ENCODE measurements around the gene DGKZ.
A peak's percentile ranks its signal among the peaks of the same experiment; 100 is the strongest.
"Not testable (repeated sequence)": the region's sequence is repeated elsewhere in the genome, so short reads cannot be mapped to it uniquely, and the experiment has no call there.

Gene DGKZ

GRCh38 chr11:46346886-46347636, at the start of gene DGKZ:
TSS of gene DGKZ (plus strand) at chr11:46347463. CDS start at chr11:46347660, 197 bp downstream.
- peak; percentile 78 to 79 for DNase-seq (ENCODE audit: low read depth in 2 of 2)

GRCh38 chr11:46298699-46299433, 48.4 kb upstream of the DGKZ start:
- DNase-seq (ENCODE audit: low read depth in 2 of 2): no peak

GRCh38 chr11:46299451-46299961, 47.8 kb upstream of the DGKZ start:
- no peak for DNase-seq (ENCODE audit: low read depth in 2 of 2)

- DNase-seq (ENCODE audit: low read depth in 2 of 2): no peak
Measured at GRCh38 chr11:46300270-46300669, 47.0 kb upstream of the DGKZ start.

GRCh38 chr11:46302866-46303265, 44.4 kb upstream of the DGKZ start:
- DNase-seq (ENCODE audit: low read depth in 2 of 2): no peak

- DNase-seq (ENCODE audit: low read depth in 2 of 2): not testable (repeated sequence)
Measured at GRCh38 chr11:46304036-46304435, 43.2 kb upstream of the DGKZ start.

GRCh38 chr11:46304605-46305179, 42.6 kb upstream of the DGKZ start:
- DNase-seq (ENCODE audit: low read depth in 2 of 2): no peak

- no peak for DNase-seq (ENCODE audit: low read depth in 2 of 2)
Measured at GRCh38 chr11:46305295-46305694, 42.0 kb upstream of the DGKZ start.

- DNase-seq (ENCODE audit: low read depth in 2 of 2): no peak
Measured at GRCh38 chr11:46306296-46306853, 40.9 kb upstream of the DGKZ start.

- no peak for DNase-seq (ENCODE audit: low read depth in 2 of 2)
Measured at GRCh38 chr11:46307369-46307768, 39.9 kb upstream of the DGKZ start.

- DNase-seq (ENCODE audit: low read depth in 2 of 2): no peak
Measured at GRCh38 chr11:46307785-46308341, 39.4 kb upstream of the DGKZ start.

GRCh38 chr11:46308631-46309419, 38.4 kb upstream of the DGKZ start:
- DNase-seq (ENCODE audit: low read depth in 2 of 2): peak; percentile 20 to 35

- DNase-seq (ENCODE audit: low read depth in 2 of 2): no peak
Measured at GRCh38 chr11:46309814-46310259, 37.4 kb upstream of the DGKZ start.

- DNase-seq (ENCODE audit: low read depth in 2 of 2): peak; percentile 55 to 58
Measured at GRCh38 chr11:46315033-46315738, 32.1 kb upstream of the DGKZ start.

GRCh38 chr11:46315783-46316563, 31.3 kb upstream of the DGKZ start:
- no peak for DNase-seq (ENCODE audit: low read depth in 2 of 2)

- DNase-seq (ENCODE audit: low read depth in 2 of 2): no peak
Measured at GRCh38 chr11:46319074-46319453, 28.2 kb upstream of the DGKZ start.

- no peak for DNase-seq (ENCODE audit: low read depth in 2 of 2)
Measured at GRCh38 chr11:46321757-46322156, 25.5 kb upstream of the DGKZ start.

GRCh38 chr11:46322759-46323158, 24.5 kb upstream of the DGKZ start:
- DNase-seq (ENCODE audit: low read depth in 2 of 2): no peak

- DNase-seq (ENCODE audit: low read depth in 2 of 2): no peak
Measured at GRCh38 chr11:46326813-46327416, 20.3 kb upstream of the DGKZ start.
